Thyroid gland (tissue), 4 donors: ENCODE data around the gene CACNG5. TPM values are rescaled to one million over a fixed set of nuclear protein-coding genes. Genes with fewer than 3 reads are reported as not detected.
A peak's percentile ranks its signal among the peaks of the same experiment; 100 is the strongest.

Experiments used
- DNase-seq, 2 donors: peaks; one replicate each; pipeline ENCODE4 v3.0.0-alpha.2; 2019
- H3K27ac ChIP-seq, 3 donors: fragments of 200-600 bp; sonication (generic); 1 replicate in 2 of 3; 2 replicates in 1 of 3; pipeline ENCODE4 v1.5.1; 2016 to 2019; ENCODE audit warnings: mild to moderate bottlenecking in 1 of 3, moderate library complexity in 1 of 3
- H3K27me3 ChIP-seq: fragments of 200-600 bp; sonication (generic); one replicate; pipeline ENCODE4 v1.5.1; 2019
- H3K36me3 ChIP-seq, 2 donors: fragments of 200-600 bp; sonication (generic); one replicate each; pipeline ENCODE4 v1.5.1; 2016 to 2019
- H3K4me1 ChIP-seq, 2 donors: fragments of 200-600 bp; sonication (generic); one replicate each; pipeline ENCODE4 v1.5.1; 2017 to 2019
- H3K4me3 ChIP-seq, 3 donors: fragments of 200-600 bp; sonication (generic); replicated peaks in 1 of 3; 1 replicate in 2 of 3; 2 replicates in 1 of 3; pipeline ENCODE4 v1.5.1; 2016; ENCODE audit warnings: mild to moderate bottlenecking in 1 of 3
- H3K9me3 ChIP-seq: fragments of 200-600 bp; sonication (generic); one replicate; pipeline ENCODE4 v1.5.1; 2017
- CTCF ChIP-seq, 6 experiments: fragments of 200-600 bp in 3 of 6; fragments of 450-650 bp in 3 of 6; sonication (generic) in 3 of 6; IDR thresholded peaks; one replicate each; pipeline ENCODE4 v1.5.1; 2016 to 2019; ENCODE audit warnings: antibody characterized with exemption in 6 of 6, mild to moderate bottlenecking in 2 of 6, inconsistent platforms in 1 of 6, moderate library complexity in 1 of 6
- POLR2A ChIP-seq, 2 donors: fragments of 450-650 bp; IDR thresholded peaks; one replicate each; pipeline ENCODE4 v1.6.1; 2017; ENCODE audit warnings: antibody characterized with exemption in 2 of 2, mild to moderate bottlenecking in 2 of 2, moderate library complexity in 1 of 2
- WGBS, 2 donors: methylation state at CpG; one replicate each; pipeline ENCODE4 v1.1.5; 2017; 5-methylcytosine and 5-hydroxymethylcytosine counted together
- intact Hi-C: fragments of 100-400 bp; cut with DNase I; formaldehyde crosslinking; loops from one replicate; pipeline ENCODE4 v1.15.1; 2023
- total RNA-seq, 4 donors: library from RNA; depleted of rRNA; stranded (reverse); fragments of >200 nt; gene quantifications; one replicate each; pipeline ENCODE4 v1.2.3, GENCODE V29; 2016

Gene CACNG5
- total RNA-seq, 4 donors from 2014 or later = not detected

- H3K27ac ChIP-seq = no peak overlapping the region
- H3K9me3 ChIP-seq = no peaks in the 10 kb centered on the region
- H3K4me3 ChIP-seq = no peak overlapping the region
- intact Hi-C loops = no loop called here
- no peak for DNase-seq
- no peaks in the 10 kb centered on the region for H3K27me3 ChIP-seq
- no peaks in the 10 kb centered on the region for H3K36me3 ChIP-seq
- TF ChIP-seq CTCF (IDR thresholded peaks at IDR 0.05) (no peak), POLR2A (IDR thresholded peaks at IDR 0.05) (no peak)
- no peaks in the 10 kb centered on the region for H3K4me1 ChIP-seq
- 89 to 93% methylated on average over 18 of the region's 18 CpGs for WGBS, 2 donors
These were observed 75.9 kb downstream of the CACNG5 start for GRCh38 chr17:66910651-66911285.

- TF ChIP-seq CTCF (IDR thresholded peaks at IDR 0.05) = peak in 1 of 6 experiments; percentile 6
- TF ChIP-seq POLR2A (IDR thresholded peaks at IDR 0.05) = no peak
- H3K27ac ChIP-seq = no peak overlapping the region
- H3K4me3 ChIP-seq = no peak overlapping the region
- H3K9me3 ChIP-seq = no peaks in the 10 kb centered on the region
- DNase-seq = peak in 1 of 2 donors; percentile 15
- 69 to 72% methylated on average over 6 to 7 of the region's 7 CpGs for WGBS, 2 donors
- intact Hi-C loops = no loop called here
- no peaks in the 10 kb centered on the region for H3K4me1 ChIP-seq
- no peaks in the 10 kb centered on the region for H3K36me3 ChIP-seq
- no peaks in the 10 kb centered on the region for H3K27me3 ChIP-seq
These were observed 80.3 kb downstream of the CACNG5 start for GRCh38 chr17:66915204-66915611.

GRCh38 chr17:66915792-66916191 lies 80.9 kb downstream of the CACNG5 start:
- TF ChIP-seq POLR2A (IDR thresholded peaks at IDR 0.05) (no peak), CTCF (IDR thresholded peaks at IDR 0.05) (no peak)
- H3K4me1 ChIP-seq = no peaks in the 10 kb centered on the region
- WGBS, 2 donors = 88 to 96% methylated on average over 11 of the region's 11 CpGs
- DNase-seq = no peak
- H3K4me3 ChIP-seq = no peak overlapping the region
- H3K27me3 ChIP-seq = no peaks in the 10 kb centered on the region
- no peaks in the 10 kb centered on the region for H3K36me3 ChIP-seq
- intact Hi-C loops = no loop called here
- no peak overlapping the region for H3K27ac ChIP-seq
- H3K9me3 ChIP-seq = no peaks in the 10 kb centered on the region

GRCh38 chr17:66916946-66917345 lies 82.0 kb downstream of the CACNG5 start:
- no peak for DNase-seq
- no peaks in the 10 kb centered on the region for H3K36me3 ChIP-seq
- TF ChIP-seq POLR2A (IDR thresholded peaks at IDR 0.05) (no peak), CTCF (IDR thresholded peaks at IDR 0.05) (no peak)
- WGBS, 2 donors = 88 to 91% methylated on average over 1 of the region's 1 CpG
- H3K27ac ChIP-seq = no peak overlapping the region
- intact Hi-C loops = no loop called here
- no peak overlapping the region for H3K4me3 ChIP-seq
- H3K27me3 ChIP-seq = no peaks in the 10 kb centered on the region
- H3K4me1 ChIP-seq = no peaks in the 10 kb centered on the region
- H3K9me3 ChIP-seq = no peaks in the 10 kb centered on the region

GRCh38 chr17:66918896-66919295 lies 84.0 kb downstream of the CACNG5 start:
- Histone ChIP-seq H3K9me3 (no peaks in the 10 kb centered on the region), H3K4me3 (no peak overlapping the region), H3K36me3 (no peaks in the 10 kb centered on the region), H3K4me1 (no peaks in the 10 kb centered on the region), H3K27me3 (no peaks in the 10 kb centered on the region), H3K27ac (no peak overlapping the region)
- TF ChIP-seq CTCF (IDR thresholded peaks at IDR 0.05) (no peak), POLR2A (IDR thresholded peaks at IDR 0.05) (no peak)
- 85 to 88% methylated on average over 12 of the region's 12 CpGs for WGBS, 2 donors
- DNase-seq = no peak
- intact Hi-C loops = no loop called here
